ENCODE data around the gene PLTP.

DNA sequence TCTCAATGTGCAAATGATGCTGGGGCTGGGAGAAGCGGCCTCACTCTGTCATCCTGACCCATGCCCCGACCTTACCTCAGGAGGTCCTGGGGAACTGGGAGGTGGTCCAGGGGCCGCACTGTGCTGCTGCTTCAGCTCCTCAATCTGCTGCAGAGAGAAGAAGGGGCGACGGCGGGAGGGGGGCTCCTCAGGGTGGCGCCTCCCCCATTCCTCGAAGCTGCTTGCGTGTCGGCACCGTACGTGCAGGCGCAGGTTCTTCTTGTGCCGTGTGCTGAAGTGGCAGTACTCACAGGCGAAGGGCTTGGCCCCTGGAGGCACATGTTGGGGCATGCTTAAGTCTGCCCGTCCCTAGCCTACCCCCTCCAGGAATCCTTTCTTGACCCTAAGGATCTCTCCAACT, 47.2 kb upstream of the PLTP start:
- TF ChIP-seq, protein P1, sequence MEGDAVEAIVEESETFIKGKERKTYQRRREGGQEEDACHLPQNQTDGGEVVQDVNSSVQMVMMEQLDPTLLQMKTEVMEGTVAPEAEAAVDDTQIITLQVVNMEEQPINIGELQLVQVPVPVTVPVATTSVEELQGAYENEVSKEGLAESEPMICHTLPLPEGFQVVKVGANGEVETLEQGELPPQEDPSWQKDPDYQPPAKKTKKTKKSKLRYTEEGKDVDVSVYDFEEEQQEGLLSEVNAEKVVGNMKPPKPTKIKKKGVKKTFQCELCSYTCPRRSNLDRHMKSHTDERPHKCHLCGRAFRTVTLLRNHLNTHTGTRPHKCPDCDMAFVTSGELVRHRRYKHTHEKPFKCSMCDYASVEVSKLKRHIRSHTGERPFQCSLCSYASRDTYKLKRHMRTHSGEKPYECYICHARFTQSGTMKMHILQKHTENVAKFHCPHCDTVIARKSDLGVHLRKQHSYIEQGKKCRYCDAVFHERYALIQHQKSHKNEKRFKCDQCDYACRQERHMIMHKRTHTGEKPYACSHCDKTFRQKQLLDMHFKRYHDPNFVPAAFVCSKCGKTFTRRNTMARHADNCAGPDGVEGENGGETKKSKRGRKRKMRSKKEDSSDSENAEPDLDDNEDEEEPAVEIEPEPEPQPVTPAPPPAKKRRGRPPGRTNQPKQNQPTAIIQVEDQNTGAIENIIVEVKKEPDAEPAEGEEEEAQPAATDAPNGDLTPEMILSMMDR (conservative IDR thresholded peaks at IDR 0.05): no peak
- no peak for TF ChIP-seq ZFX (IDR thresholded peaks at IDR 0.05)

Data from C4-2B (cell line).